GM19468 (cell line): ENCODE results near the gene SFTPA1.
"Not testable (repeated sequence)": the region's sequence is repeated elsewhere in the genome, so short reads cannot be mapped to it uniquely, and the experiment has no call there.

Experiments
- ATAC-seq: cut with Tn5 transposase; IDR thresholded peaks from one replicate; pipeline ENCODE4 v1.9.1; 2021; ENCODE audit warnings: mild to moderate bottlenecking, moderate library complexity, moderate number of reproducible peaks; ENCODE audit not compliant: unreplicated experiment; ENCODE audit errors: extremely low read depth

The SFTPA1 gene

DNA sequence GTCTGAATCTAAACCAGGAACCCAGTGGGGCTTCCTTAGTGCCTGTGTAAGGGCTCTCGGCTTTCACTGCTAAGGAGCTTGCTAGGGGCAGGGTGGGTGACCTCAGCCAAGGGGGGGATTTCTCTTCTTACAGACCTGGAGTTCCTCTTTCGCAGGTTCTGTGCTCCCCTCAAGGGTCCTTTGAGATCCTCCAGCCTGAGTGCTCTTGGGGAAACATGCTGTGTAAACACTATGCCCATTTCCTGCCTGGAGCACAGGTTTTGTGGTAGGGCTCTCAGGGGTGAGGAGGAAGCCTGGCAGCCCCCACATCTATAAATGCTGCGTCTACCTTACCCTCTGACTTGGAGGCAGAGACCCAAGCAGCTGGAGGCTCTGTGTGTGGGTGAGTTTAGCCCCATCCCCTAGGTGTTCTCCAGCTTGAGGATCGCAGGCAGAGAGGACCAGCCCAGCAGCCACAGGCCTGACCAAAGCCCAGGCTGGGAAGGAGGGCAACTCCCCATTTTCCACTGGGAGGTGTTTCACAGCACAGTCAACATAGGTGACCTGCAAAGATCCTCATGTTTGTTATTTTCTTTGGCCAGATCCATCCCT lies at the start of gene SFTPA1:
TSS of gene SFTPA1 (plus strand) at position 339 of the 591 bp plus-strand sequence. CDS start 887 bp downstream, outside the sequence.
- no peak for ATAC-seq

DNA sequence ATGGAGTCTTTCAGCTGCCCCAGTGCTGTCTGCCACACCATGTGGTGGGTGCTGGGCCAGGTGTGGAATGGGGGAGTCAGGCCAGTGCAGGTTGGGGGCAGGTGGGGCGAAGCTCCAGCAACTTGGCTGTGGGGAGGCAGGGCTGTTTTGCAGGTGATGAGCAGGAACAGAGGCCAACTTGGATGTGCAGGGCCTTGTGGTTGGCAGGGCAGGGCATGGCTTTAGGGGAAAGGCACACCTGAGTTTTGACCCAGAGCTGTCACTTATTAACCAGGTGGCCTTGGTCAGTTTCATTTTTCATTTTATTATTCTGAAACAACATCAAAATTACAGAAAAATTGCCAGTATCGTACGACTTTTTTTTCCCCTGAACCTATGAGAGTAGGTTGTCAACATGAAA lies 49.5 kb upstream of the SFTPA1 start:
- ATAC-seq: no peak

DNA sequence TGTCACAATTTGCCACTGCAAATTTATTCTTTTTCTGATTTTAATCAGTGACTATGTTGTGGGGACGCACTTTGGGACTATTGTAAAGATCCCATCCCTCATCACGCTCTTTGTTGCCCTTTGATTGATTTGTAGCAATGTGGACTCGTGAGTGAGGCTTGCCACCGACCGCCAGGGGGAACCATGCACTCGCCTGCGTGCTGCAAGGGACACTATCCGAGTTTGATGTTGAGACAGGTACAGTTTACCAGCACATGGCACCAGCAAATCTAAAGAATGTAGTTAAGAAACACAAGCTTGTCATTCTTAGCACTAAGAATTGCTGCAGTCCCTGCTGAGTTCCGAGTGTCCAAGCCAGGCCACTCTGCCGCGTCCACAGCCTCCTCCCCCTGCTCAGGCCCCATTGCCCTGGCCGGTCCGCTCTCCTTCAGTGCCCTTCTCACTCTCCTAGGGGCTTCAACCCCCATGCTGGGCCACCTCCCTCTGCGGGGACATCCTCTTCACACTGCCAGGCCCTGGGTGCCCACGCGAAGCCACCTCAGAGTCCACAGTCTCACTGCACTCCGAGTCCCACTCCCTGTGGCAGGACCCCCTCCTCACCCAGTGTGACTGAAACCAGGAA lies 48.5 kb upstream of the SFTPA1 start:
- ATAC-seq: peak; percentile 44

DNA sequence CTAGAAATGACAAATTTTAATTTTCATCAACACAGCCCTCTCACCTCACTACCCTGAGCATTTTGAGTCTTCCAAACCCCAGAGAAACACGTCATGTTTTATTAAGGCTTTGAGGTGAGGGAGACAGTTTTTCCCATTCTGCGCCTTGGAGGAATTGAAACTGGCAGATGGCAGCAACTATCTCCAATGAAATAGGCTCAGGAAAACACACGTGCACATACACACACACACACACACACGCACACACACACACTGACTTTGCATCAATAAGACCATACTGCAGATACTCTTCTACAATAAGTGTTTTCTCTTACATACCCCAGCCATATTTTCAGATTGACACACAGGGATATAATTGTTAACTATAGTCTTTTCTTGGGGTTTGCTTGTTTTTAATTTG lies 47.3 kb upstream of the SFTPA1 start:
- ATAC-seq: no peak

DNA sequence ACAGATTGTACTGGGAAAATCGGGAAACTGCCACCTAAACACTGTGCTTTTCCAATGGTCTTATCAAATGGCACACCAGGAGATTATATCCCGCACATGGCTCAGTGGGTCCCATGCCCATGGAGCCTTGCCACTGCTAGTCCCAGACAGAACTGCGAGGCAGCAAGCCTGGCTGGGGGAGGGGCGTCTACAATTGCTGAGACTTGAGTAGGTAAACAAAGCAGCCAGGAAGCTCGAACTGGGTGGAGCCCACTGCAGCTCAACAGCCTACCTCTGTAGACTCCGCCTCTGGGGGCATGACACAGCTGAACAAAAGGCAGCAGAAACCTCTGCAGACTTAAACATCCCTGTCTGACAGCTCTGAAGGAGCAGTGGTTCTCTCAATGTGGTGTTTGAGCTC lies 40.1 kb upstream of the SFTPA1 start:
- ATAC-seq: not testable (repeated sequence)

DNA sequence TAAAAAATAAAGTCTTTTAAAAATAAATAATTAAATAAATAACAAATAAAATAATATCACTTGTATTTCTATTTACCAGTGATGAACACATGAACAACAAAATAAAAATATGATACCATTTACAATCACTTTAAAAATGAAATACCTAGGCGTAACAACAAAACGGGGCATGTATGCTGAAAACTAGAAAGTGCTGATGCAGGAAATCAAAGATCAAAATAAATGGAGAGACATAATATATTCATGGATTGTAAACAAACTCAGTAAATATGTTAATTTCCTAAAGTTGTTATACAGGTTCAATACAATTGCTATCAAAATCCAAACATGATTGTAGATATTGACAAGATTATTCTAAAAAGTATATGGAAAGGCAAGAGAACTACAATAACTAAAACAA lies 31.4 kb upstream of the SFTPA1 start:
- ATAC-seq: no peak

DNA sequence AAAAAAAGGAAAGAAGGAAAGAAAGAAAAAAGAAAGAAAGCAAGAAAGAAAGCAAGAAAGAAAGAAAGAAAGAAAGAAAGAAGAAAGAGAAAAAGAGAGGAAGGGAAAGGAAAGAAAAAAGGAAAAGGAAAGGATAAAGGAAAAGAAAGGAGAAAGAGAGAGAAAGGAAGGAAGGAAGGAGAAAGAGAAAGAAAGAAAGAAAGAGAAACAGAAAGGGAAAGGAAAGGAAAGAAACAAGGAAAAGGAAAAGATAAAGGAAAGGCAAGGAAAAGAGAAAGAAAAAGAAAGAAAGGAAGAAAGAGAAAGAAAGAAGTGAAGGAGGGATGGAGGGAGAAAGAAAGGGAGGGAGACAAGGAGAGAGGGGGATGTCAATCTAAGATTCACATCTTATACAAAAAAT lies 29.7 kb upstream of the SFTPA1 start:
- no peak for ATAC-seq

DNA sequence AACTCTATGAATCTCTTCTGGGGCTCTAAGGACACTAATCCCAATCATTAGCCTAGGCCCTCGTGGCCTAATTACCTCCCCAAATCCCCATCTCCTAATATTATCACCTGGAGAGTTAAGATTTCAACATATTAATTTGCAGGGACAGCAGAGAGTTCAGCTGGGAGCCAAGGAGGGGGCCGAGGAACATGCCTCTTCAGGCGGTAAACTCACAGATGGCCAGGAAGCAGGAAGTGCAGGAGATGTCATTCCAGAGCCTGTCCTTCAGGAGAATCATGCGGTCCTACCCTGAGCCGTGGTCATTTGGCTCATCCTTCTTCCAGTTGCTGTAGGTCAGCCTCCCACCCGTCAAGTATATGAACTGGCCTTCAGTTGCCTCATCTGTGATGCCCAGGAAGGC lies 28.6 kb upstream of the SFTPA1 start:
- no peak for ATAC-seq

DNA sequence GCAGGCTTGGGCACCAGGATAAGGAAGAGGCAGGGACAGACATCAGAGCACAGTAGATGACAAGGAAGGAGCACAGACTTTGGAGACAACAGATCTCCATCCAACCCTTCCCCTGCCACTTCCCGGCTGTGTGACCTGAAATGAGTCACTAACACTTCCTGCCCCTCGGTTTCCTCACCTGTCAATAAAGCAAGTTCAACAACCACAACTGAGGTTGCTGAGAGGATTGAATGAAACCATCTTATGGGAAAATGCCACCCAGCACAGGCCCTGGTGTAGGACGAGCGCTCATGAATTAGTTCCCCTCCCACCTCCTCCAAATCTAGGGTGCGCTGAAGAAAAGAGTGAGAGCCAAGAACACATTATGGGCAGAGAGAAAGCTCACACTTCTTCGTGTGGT lies 27.8 kb upstream of the SFTPA1 start:
- not testable (repeated sequence) for ATAC-seq

DNA sequence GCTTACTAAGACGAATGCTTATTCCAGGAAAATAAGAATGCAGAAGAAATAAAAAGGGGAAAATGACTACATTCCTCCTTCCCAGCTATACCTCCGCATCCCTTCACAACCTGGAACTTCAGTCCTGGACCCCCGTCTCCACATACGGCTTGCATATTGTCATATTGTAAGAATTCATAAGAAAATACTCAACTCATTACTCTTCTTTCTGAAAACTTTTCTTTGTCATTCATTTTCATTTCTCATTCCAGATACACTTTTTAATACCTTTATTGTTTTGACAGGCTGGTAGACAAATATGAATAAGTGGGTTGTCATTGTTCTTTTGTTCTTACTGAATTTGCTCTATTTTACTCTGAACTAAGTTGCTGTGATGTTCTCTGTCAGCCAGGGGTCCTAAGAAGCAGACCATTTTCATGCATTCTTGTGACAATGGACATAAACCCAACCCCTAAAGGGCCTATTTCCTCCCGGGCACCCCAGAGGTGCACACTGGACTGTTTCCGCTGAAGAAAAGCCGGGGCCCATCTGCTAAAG lies 27.2 kb upstream of the SFTPA1 start:
- ATAC-seq: no peak

DNA sequence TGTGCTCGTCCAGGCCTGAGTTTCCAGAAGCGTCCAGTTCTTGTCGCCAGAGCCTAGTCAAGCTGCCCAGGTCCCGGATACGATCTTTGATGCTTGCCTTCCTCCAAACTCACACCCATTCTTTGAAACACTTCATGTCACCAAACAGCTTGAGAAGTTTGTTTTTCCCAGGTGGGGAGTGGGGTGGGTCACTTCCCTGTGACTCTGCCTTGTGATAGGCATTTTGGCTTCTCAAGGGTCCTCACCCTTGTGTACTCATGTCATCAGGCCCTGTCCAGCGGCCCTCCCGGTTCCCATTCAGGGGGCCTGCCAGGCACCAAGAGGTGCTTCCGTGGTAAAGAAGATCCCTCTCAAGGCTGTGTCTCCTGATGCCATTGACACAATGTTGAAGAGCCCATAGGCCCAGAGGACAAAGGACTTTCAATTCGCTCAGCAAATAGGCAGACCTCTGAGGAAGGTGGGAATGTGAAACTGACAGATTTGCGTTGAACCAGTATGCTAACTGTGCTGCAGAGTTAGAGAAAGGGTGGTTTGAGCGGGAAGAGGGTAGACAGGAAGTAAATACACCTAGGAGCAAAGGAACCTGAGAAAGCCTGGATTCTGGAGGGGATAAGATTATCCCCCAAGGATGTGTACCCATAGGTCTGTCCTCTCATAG lies 24.7 kb upstream of the SFTPA1 start:
- ATAC-seq: no peak

DNA sequence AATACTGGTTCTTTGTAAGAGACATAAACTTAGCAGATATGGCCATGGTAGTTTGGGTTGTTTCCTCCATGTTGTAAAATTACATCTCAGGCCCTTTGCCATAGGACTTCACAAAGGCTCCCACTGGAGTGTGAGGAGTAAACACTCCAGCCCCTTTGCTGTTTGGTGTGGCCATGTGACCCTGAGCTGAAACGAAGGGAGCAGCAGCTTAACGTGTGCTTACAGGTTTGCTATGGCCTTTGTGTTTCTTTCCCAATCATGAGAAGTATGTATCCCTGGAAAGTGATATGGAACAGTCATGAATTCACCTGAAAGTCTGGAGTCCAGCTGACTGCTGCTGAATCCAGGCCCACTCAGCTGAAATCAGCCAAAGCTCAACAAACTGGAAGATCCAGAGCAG lies 23.8 kb upstream of the SFTPA1 start:
- no peak for ATAC-seq

DNA sequence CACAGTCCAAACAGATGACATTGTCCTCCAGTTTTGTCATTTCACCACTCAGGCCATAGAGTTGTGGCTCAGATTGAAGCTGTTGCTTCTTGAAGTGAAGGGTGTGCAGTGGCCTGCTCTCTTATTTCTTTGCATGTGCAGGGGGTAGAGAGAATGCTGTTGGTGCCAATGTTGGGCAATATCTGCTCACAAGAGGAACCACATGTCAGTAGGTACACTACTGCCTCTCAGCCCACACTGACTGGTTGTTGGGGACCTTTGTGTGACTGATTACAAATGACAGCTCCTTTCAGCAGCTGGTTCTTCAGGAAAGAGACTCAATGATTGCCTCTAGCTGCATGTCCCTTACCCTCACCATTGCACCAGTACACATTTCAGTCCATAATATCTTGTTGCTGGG lies 21.9 kb upstream of the SFTPA1 start:
- no peak for ATAC-seq

DNA sequence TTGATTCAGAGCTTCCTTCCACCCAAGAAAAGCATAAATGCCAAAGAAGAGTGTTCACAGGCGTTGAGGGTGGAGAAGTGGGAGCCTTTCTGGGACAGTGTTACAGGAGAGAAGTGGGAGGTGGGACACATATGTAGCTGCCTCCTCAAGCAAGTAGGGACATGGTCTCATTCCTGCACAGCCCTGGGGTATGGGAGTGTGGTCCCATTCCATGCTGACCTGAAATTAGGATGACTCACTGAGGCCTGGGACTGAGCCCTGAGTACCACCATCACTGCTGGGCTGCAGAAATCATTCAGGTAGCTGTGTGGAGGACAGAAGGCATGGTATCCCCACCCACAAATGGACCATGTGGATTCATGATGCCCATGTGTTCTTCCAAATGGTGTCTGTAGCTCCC lies 17.4 kb upstream of the SFTPA1 start:
- no peak for ATAC-seq

DNA sequence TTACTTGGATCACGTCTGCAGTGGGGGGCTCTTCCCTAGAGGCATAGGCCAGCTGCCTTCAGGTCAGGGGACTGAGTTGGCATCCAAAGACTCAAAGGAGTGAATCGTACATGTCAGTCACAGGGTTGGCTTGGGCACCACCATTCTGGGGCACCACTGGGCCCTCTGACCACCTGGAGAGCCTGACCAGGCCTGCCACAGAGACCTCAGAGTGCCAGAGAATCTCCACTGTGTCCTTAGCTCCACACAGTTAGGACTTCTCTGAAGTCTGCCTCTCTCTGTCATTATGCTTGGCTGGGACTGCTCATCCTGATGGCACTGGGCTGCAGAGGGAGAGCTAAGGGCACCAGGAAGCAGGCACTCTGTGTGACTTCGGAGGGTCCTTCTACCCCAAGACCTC lies 16.2 kb upstream of the SFTPA1 start:
- not testable (repeated sequence) for ATAC-seq

DNA sequence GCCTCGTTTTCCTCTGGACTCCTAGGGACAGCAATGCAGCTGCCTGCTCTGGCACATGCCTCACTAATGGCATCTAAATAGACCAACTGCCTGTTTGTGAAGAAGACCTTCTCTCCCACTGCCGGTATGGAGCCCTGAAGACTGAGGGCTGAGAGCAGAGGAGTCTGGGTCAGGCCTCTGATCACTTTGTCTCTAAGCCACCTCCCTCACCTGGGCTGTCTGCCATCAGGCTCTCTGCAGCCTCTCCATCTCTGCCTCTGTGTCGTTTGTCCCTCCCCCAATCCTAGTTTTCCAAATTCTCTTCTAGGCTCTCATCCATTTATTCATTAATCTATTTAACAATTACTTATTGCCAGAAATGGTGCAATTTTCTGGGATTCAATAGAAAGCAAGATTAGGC lies 15.2 kb upstream of the SFTPA1 start:
- ATAC-seq: no peak

DNA sequence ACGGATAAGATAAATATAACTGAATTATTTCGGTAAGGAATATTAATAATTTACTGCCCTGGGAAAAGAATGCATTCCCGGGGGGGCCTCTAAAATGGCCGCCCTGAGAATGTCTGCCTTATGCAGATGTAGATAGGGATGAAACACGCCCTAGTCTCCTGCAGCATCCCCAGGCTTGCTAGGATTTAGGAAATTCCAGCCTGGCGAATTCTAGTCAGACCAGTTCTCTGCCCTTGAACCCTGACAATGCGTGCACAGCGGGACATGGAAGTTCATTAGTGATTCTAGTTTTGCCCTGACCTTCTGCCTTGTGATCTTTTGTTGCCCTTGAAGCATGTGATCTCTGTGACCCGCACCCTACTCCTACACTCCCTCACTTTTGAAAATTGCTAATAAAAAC lies 11.1 kb upstream of the SFTPA1 start:
- not testable (repeated sequence) for ATAC-seq

DNA sequence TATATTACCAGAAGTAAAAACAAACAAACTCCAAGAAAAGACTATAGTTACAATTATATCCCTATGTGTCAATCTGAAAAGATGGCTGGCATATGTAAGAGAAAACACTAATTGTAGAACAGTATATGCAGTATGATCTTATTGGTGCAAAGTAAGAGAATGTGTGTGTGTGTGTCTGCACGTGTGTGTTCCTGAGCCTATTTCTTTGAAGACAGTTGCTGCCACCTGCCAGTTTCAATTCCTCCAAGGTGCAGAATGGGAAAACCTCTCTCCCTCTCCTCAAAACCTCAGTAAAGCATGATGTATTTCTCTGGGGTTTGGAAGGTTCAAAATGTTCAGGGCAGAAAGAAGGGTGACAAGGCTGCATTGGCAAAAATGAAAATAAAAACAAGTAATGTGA lies 8.8 kb upstream of the SFTPA1 start:
- peak; percentile 18 for ATAC-seq

DNA sequence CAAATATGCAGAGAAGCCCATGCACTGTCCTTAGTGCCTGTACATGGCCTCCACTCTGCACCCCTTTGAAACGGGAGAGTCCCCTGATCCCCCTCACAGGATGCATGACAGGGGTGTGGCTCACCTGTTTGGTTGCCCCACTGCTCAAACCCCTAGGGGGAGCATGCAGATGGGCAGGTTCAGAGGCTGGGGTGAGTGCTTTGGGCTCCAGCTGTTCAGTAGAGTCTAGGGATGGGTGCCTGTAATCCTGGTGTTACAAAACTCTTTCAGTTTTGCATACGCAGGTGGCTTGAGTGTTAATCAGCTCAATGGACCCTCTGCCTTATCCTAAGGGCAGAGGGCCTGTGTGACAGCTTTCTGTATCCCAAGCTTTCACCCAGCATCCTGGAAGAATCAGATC lies 7.8 kb upstream of the SFTPA1 start:
- no peak for ATAC-seq

DNA sequence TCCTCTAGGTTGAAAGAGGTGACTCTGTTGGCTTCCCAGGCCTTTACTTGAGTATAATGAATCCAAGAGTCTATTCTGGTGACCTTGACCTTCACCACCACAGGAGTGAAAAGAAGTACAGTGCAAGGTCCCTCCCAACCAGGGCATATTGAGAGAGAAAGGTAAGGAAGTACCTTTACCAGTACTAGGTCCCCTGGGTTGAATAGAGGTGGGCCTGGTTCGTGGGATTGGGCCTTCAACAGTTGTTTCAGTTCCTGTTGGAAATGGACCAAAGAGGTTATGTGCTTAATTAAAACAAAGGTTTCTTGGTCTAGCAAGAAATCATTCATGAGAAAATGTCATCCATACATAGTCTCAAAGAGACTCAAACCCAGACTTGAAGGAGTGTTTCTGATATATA lies 6.4 kb upstream of the SFTPA1 start:
- no peak for ATAC-seq

DNA sequence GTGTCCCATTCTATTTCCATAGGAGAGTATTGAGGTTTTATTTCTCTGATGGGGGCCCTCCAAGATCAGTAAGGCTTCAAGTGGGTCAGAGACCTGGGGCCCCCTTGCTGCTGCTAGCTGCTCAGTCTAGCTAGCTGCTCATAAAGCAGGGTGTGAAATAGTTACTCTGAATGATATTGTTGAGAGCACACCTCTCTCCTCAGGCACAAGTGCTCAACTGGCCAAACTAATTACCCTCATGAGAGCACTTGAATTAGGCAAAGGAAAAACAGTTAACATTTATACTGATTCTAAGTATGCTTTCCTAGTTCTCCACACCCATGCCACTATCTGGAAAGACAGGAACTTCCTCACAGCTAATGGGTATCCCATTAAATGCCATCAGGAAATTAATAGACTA lies 5.4 kb upstream of the SFTPA1 start:
- no peak for ATAC-seq
